Gastroesophageal sphincter (tissue), 4 donors: Measurements from ENCODE around the gene UVRAG. TPM values are rescaled to one million over a fixed set of nuclear protein-coding genes. Genes with fewer than 3 reads are reported as not detected.

Experiments used
- ATAC-seq: fragments of 150-250 bp; one replicate; pipeline ENCODE4 v1.9.1; 2016; ENCODE audit warnings: mild to moderate bottlenecking, moderate library complexity
- H3K27ac ChIP-seq, 4 donors: fragments of 200-600 bp; sonication (generic) in 3 of 4; 1 replicate in 3 of 4; 2 replicates in 1 of 4; pipeline ENCODE4 v1.5.1; 2016 to 2019
- H3K27me3 ChIP-seq: fragments of 200-600 bp; sonication (generic); one replicate; pipeline ENCODE4 v1.5.1; 2019
- H3K36me3 ChIP-seq, 2 donors: fragments of 200-600 bp; sonication (generic); one replicate each; pipeline ENCODE4 v1.5.1; 2019; ENCODE audit warnings: control low read depth in 1 of 2
- H3K4me1 ChIP-seq, 3 donors: fragments of 200-600 bp; sonication (generic); 1 replicate in 2 of 3; 2 replicates in 1 of 3; pipeline ENCODE4 v1.5.1; 2016 to 2019; ENCODE audit warnings: control low read depth in 2 of 3
- H3K4me3 ChIP-seq, 2 donors: fragments of 200-600 bp; sonication (generic); one replicate each; pipeline ENCODE4 v1.5.1; 2019; ENCODE audit warnings: mild to moderate bottlenecking in 1 of 2, moderate library complexity in 1 of 2
- H3K9me3 ChIP-seq, 3 donors: fragments of 200-600 bp; sonication (generic); one replicate each; pipeline ENCODE4 v1.5.1; 2017 to 2019; ENCODE audit warnings: control low read depth in 2 of 3
- EP300 ChIP-seq: sonication (generic); formaldehyde crosslinking; IDR thresholded peaks from one replicate; pipeline ENCODE4 v1.6.1; 2017; ENCODE audit warnings: antibody characterized with exemption, mild to moderate bottlenecking
- POLR2A ChIP-seq, 2 donors: fragments of 450-650 bp; IDR thresholded peaks; one replicate each; pipeline ENCODE4 v1.6.1; 2017; ENCODE audit warnings: antibody characterized with exemption in 2 of 2, mild to moderate bottlenecking in 2 of 2, moderate library complexity in 1 of 2
- POLR2AphosphoS5 ChIP-seq: sonication (generic); formaldehyde crosslinking; IDR thresholded peaks from one replicate; pipeline ENCODE4 v1.6.1; 2017; ENCODE audit warnings: antibody characterized with exemption
- WGBS, 2 donors: methylation state at CpG; one replicate each; pipeline ENCODE4 v1.1.5; 2018; ENCODE audit warnings: low coverage in 1 of 2; 5-methylcytosine and 5-hydroxymethylcytosine counted together
- total RNA-seq, 4 donors: library from RNA; depleted of rRNA; stranded (reverse); fragments of >200 nt; gene quantifications; one replicate each; pipeline ENCODE4 v1.1.0, GENCODE V29; 2016
- TF ChIP-seq, protein P1 (sequence below), 4 experiments: fragments of 200-600 bp in 2 of 4; fragments of 450-650 bp in 2 of 4; sonication (generic) in 1 of 4; IDR thresholded peaks; one replicate each; pipeline ENCODE4 v1.5.1; 2017 to 2019; ENCODE audit warnings: antibody characterized with exemption in 4 of 4, mild to moderate bottlenecking in 2 of 4, moderate library complexity in 2 of 4

The UVRAG gene
- total RNA-seq, 4 donors from 2014 or later, result 28.1 to 50.1 (median 34.7) TPM

DNA sequence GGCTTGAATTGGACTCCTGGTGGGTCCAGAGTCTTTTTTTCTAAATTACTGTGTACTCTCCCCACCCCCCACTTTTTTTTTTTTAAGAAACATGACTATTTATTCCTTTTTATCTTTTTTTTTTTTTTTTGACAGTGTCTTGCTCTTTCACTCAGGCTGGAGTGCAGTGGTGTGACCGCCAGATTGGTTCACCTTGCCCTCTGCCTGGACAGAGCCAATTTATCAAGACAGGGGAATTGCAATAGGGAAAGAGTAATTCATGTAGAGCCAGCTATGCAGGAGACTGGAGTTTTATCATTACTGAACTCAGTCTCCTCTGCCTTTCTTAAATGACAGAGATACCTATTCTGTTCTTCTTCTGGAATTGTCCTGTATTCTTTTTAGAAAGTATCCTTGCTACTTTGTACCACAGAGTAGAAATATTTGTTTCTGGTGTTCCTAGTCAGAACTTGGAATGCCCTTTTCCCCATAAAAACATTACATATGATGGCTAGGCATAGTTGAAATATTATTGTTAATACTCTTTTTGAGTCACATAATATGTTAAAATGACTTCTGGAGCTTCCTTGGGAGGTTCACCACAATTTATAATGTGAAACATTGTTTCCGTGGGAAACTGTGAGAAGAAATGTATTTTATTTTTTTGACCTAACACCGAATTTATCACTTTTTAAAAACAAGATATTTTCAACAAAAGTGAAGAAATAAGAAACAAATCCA is 95.6 kb downstream of the UVRAG start:
- ATAC-seq, result no peak

DNA sequence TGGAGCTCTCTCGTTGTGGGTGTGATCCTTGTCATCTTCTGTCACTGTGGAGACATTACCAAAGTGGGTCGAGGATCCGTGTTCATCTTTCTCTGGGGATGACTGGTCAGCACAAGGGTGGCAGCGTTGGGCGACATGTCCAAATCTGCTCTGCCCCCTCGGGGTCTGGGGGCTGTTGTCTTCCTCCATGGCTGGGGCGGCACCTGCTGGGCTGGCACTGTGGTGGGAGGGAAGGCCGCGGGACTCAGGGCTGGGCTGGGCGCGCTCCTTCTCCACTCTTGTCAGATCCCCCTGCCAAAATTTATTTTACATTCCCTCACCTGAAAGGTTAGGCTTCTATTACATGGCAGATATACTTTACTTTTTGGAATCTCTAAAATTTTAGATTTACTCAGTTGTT is 96.4 kb downstream of the UVRAG start:
- Histone ChIP-seq H3K27me3 (no peaks in the 10 kb centered on the region), H3K4me1 (no peaks in the 10 kb centered on the region), H3K9me3 (no peaks in the 10 kb centered on the region), H3K27ac (no peak overlapping the region), H3K4me3 (no peak overlapping the region), H3K36me3 (peaks cover 0 to 9% of the 10 kb centered on the region in 2 donors)
- 94 to 100% methylated on average over 3 to 10 of the region's 11 CpGs for WGBS, 2 donors
- no peak for ATAC-seq
- TF ChIP-seq, protein P1, sequence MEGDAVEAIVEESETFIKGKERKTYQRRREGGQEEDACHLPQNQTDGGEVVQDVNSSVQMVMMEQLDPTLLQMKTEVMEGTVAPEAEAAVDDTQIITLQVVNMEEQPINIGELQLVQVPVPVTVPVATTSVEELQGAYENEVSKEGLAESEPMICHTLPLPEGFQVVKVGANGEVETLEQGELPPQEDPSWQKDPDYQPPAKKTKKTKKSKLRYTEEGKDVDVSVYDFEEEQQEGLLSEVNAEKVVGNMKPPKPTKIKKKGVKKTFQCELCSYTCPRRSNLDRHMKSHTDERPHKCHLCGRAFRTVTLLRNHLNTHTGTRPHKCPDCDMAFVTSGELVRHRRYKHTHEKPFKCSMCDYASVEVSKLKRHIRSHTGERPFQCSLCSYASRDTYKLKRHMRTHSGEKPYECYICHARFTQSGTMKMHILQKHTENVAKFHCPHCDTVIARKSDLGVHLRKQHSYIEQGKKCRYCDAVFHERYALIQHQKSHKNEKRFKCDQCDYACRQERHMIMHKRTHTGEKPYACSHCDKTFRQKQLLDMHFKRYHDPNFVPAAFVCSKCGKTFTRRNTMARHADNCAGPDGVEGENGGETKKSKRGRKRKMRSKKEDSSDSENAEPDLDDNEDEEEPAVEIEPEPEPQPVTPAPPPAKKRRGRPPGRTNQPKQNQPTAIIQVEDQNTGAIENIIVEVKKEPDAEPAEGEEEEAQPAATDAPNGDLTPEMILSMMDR (IDR thresholded peaks at IDR 0.05), result no peak
- TF ChIP-seq EP300 (no peak), POLR2AphosphoS5 (no peak), POLR2A (IDR thresholded peaks at IDR 0.05) (no peak)

More for the DNA sequence above, 95.6 kb downstream of the UVRAG start:
- H3K36me3 ChIP-seq, result peaks cover 0 to 9% of the 10 kb centered on the region in 2 donors
- 66 to 88% methylated on average over 2 of the region's 3 CpGs for WGBS, 2 donors
- no peaks in the 10 kb centered on the region for H3K27me3 ChIP-seq
- H3K9me3 ChIP-seq, result no peaks in the 10 kb centered on the region
- H3K27ac ChIP-seq, result no peak overlapping the region
- no peak overlapping the region for H3K4me3 ChIP-seq
- H3K4me1 ChIP-seq, result no peaks in the 10 kb centered on the region
- TF ChIP-seq, protein P1 (IDR thresholded peaks at IDR 0.05), result no peak
- TF ChIP-seq POLR2A (IDR thresholded peaks at IDR 0.05), result no peak
- no peak for TF ChIP-seq EP300
- TF ChIP-seq POLR2AphosphoS5, result no peak

DNA sequence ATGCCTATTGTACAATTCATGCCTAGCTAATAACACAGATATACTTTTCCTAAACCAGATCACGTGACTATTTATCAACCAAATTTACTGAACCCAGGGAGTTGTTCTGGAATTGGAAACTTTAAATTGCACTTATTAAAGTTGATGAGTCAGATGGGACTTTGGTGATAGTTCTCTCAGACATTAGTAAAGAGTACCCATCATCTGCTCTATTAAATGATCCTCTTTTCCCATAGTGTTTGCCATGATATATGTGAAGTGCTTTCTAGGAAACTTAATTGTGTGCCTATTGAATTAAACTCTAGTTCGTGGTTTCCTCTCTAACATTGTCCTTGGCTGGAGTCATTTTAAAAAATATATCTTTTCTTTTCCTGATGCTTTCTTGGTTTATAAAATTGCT is 99.0 kb downstream of the UVRAG start:
- H3K27ac ChIP-seq, result no peak overlapping the region
- ATAC-seq, result no peak
- TF ChIP-seq, protein P1 (IDR thresholded peaks at IDR 0.05), result no peak
- no peak for TF ChIP-seq EP300
- no peak for TF ChIP-seq POLR2A (IDR thresholded peaks at IDR 0.05)
- no peak for TF ChIP-seq POLR2AphosphoS5
- no peak overlapping the region for H3K4me3 ChIP-seq
- peaks cover 0 to 9% of the 10 kb centered on the region in 2 donors for H3K36me3 ChIP-seq
- 100% methylated on average over 2 of the region's 2 CpGs for WGBS, 2 donors
- peaks cover 0 to 7% (median 3%) of the 10 kb centered on the region in 3 donors for H3K4me1 ChIP-seq
- no peaks in the 10 kb centered on the region for H3K27me3 ChIP-seq
- H3K9me3 ChIP-seq, result no peaks in the 10 kb centered on the region

DNA sequence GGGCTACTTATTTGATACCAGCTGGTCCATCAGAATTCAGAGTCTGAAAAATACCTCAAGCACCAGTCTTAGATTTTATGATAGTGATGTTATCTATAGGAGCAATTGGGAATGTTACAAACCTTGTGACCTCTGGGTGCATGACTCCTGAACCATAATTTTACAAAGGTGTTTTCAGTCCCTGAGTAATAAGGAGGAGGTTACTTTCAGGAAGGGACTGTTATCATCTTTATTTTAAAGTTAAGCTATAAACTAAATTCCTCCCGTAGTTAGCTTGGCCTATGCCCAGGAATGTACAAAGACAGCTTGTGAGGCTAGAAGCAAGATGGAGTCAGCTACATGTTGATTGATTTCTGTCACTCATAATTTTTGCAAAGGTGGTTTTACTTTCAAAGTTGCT is 101.9 kb downstream of the UVRAG start:
- Histone ChIP-seq H3K36me3 (peaks cover 0 to 9% of the 10 kb centered on the region in 2 donors), H3K27ac (no peak overlapping the region), H3K9me3 (no peaks in the 10 kb centered on the region), H3K4me1 (peaks cover 5 to 24% (median 5%) of the 10 kb centered on the region in 3 donors), H3K27me3 (no peaks in the 10 kb centered on the region), H3K4me3 (no peak overlapping the region)
- TF ChIP-seq EP300, result no peak
- TF ChIP-seq, protein P1 (IDR thresholded peaks at IDR 0.05), result no peak
- no peak for TF ChIP-seq POLR2A (IDR thresholded peaks at IDR 0.05)
- TF ChIP-seq POLR2AphosphoS5, result no peak
- ATAC-seq, result no peak
- 86 to 100% methylated on average over 1 of the region's 1 CpG for WGBS, 2 donors

DNA sequence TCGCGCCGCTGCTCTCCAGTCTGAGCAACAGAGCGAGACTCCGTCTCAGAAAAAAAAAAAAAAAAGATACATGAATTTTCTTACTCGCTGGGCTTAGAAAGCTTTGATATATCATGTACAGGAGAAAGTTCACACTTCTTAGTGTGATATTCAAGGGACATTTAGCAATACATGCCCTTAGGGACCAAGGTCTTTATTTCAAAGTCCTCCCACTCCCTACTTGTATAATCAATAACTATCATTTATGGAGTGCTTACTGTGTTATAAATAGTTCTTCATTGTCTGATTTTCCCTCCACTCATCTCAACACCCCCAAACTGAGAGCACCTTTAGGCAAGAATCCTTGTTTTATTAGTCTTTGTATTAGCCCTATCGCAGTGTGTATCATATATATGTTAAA is 103.3 kb downstream of the UVRAG start:
- TF ChIP-seq POLR2A (IDR thresholded peaks at IDR 0.05), result no peak
- TF ChIP-seq EP300, result no peak
- TF ChIP-seq POLR2AphosphoS5, result no peak
- TF ChIP-seq, protein P1 (IDR thresholded peaks at IDR 0.05), result no peak
- Histone ChIP-seq H3K27ac (no peak overlapping the region), H3K4me1 (peaks cover 5 to 33% (median 5%) of the 10 kb centered on the region in 3 donors), H3K9me3 (no peaks in the 10 kb centered on the region), H3K36me3 (no peaks in the 10 kb centered on the region), H3K4me3 (no peak overlapping the region), H3K27me3 (no peaks in the 10 kb centered on the region)
- ATAC-seq, result no peak
- 93 to 100% methylated on average over 3 to 7 of the region's 7 CpGs for WGBS, 2 donors
